ENCODE results near the gene EIF3K. TPM values are rescaled to one million over a fixed set of nuclear protein-coding genes. Genes with fewer than 3 reads are reported as not detected.

The EIF3K gene
- total RNA-seq, 4 donors from 2014 or later: 417 to 543 (median 453) TPM

DNA sequence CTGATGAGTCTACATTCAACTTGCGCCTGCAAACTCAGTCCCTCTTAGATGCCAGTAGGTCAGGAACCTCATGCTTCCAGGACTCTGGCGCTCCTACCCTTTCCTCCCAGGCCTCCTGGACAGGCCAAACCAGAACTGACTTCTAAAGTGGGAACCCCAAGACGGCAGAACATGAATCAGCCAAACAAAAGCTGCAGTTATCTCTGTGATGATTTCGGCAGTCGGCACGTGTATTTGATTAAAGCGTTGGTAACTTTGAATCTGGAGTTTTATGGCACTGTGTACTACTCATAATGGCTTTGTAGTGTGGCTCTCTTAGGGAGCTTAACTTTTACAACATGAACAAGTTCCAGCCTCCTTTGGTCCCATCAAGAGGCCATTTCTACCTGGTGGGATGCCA lies 42.1 kb downstream of the EIF3K start:
- TF ChIP-seq POLR2A (IDR thresholded peaks at IDR 0.05): no peak
- TF ChIP-seq, protein P1, sequence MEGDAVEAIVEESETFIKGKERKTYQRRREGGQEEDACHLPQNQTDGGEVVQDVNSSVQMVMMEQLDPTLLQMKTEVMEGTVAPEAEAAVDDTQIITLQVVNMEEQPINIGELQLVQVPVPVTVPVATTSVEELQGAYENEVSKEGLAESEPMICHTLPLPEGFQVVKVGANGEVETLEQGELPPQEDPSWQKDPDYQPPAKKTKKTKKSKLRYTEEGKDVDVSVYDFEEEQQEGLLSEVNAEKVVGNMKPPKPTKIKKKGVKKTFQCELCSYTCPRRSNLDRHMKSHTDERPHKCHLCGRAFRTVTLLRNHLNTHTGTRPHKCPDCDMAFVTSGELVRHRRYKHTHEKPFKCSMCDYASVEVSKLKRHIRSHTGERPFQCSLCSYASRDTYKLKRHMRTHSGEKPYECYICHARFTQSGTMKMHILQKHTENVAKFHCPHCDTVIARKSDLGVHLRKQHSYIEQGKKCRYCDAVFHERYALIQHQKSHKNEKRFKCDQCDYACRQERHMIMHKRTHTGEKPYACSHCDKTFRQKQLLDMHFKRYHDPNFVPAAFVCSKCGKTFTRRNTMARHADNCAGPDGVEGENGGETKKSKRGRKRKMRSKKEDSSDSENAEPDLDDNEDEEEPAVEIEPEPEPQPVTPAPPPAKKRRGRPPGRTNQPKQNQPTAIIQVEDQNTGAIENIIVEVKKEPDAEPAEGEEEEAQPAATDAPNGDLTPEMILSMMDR (IDR thresholded peaks at IDR 0.05): no peak
- 40 to 41% methylated on average over 7 of the region's 7 CpGs for WGBS, 2 donors
- no peak overlapping the region for H3K4me3 ChIP-seq (ENCODE audit: low read depth, poor library complexity, severe bottlenecking)
- no peak for DNase-seq (ENCODE audit: low spot score in 2 of 2)
- intact Hi-C loops (cut with DNase I; ENCODE audit: low total_unique reads): no loop called here

DNA sequence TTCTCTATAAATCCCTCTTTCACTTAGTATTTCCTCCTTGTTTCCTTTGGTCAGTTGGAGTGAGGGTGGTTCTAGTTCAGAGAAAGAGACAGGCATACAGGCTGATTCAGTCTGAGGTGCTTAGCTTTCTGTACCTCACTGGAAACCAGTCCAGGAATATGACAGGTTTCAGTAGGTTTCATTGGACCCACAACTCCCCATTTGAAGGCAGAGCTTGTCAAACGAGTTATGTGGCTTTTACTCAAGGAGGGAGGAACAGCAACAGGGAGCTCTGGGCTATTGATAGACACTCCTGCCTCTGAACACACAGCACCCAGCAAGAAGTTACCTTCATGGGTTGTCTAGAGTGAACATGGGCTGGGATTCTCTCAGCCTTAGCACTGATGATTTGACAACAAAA lies 43.0 kb downstream of the EIF3K start:
- H3K4me3 ChIP-seq (ENCODE audit: low read depth, poor library complexity, severe bottlenecking): no peak overlapping the region
- intact Hi-C loops (cut with DNase I; ENCODE audit: low total_unique reads): no loop called here
- TF ChIP-seq POLR2A (IDR thresholded peaks at IDR 0.05): no peak
- TF ChIP-seq, protein P1 (IDR thresholded peaks at IDR 0.05): no peak
- 9 to 18% methylated on average over 1 of the region's 1 CpG for WGBS, 2 donors
- peak in 1 of 2 donors; percentile 74 for DNase-seq (ENCODE audit: low spot score in 2 of 2)

DNA sequence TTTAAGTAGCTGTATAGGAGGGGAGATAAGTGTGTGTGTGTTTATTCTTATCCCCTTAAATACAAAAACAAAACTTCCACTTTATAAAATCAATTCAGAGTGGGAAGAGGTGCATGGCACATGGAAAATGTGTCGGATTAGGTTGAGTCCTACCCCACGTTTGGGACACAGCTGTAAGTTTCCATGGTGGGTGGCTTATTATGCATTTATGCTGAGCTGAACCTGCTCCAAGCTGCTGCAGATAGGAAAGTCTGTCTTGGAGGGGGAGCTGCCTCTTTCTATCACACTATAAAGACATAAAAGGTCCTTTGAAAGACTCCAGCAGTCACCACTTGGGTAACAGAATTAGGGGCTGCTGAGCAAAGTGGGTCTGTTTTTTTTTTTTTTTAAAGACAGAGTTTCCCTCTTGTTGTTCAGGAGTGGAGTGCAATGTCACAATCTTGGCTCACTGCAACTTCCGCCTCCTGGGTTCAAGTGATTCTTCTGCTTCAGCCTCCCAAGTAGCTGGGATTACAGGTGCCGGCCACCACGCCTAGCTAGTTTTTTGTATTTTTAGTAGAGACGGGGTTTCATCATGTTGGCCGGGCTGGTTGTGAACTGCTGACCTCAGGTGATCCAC lies 43.7 kb downstream of the EIF3K start:
- DNase-seq (ENCODE audit: low spot score in 2 of 2): no peak

GRCh38 chr19:38663156-38663651 lies 44.2 kb downstream of the EIF3K start:
- no peak overlapping the region for H3K4me3 ChIP-seq (ENCODE audit: low read depth, poor library complexity, severe bottlenecking)
- intact Hi-C loops (cut with DNase I; ENCODE audit: low total_unique reads): no loop called here
- TF ChIP-seq, protein P1 (IDR thresholded peaks at IDR 0.05): no peak
- TF ChIP-seq POLR2A (IDR thresholded peaks at IDR 0.05): no peak
- no peak for DNase-seq (ENCODE audit: low spot score in 2 of 2)
- 76 to 78% methylated on average over 22 of the region's 22 CpGs for WGBS, 2 donors

More for the DNA sequence above, 43.7 kb downstream of the EIF3K start:
- TF ChIP-seq, protein P1 (IDR thresholded peaks at IDR 0.05): no peak
- no peak for TF ChIP-seq POLR2A (IDR thresholded peaks at IDR 0.05)
- no peak overlapping the region for H3K4me3 ChIP-seq (ENCODE audit: low read depth, poor library complexity, severe bottlenecking)
- intact Hi-C loops (cut with DNase I; ENCODE audit: low total_unique reads): no loop called here
- WGBS, 2 donors: 51 to 57% methylated on average over 7 of the region's 7 CpGs

- no peak overlapping the region for H3K4me3 ChIP-seq (ENCODE audit: low read depth, poor library complexity, severe bottlenecking)
- 30 to 43% methylated on average over 19 of the region's 19 CpGs for WGBS, 2 donors
- TF ChIP-seq, protein P1 (IDR thresholded peaks at IDR 0.05): no peak
- no peak for DNase-seq (ENCODE audit: low spot score in 2 of 2)
- intact Hi-C loops (cut with DNase I; ENCODE audit: low total_unique reads): no loop called here
Observed at GRCh38 chr19:38663957-38664502, 45.0 kb downstream of the EIF3K start.
